Glutamatergic neuron (in vitro differentiated cells): ENCODE measurements around the gene SPAG17. TPM values are rescaled to one million over a fixed set of nuclear protein-coding genes. Genes with fewer than 3 reads are reported as not detected.

Experiments
- DNase-seq: peaks from one replicate; pipeline ENCODE4 v3.0.0; 2022
- H3K27ac Mint-ChIP-seq: one replicate; pipeline ENCODE4 v1.8.0; 2020; ENCODE audit warnings: mild to moderate bottlenecking, mixed read lengths, inconsistent platforms; ENCODE audit not compliant: unreplicated experiment
- H3K27me3 Mint-ChIP-seq: one replicate; pipeline ENCODE4 v1.8.0; 2020; ENCODE audit warnings: mild to moderate bottlenecking, moderate library complexity, mixed read lengths, inconsistent platforms; ENCODE audit not compliant: unreplicated experiment
- H3K36me3 Mint-ChIP-seq: one replicate; pipeline ENCODE4 v1.8.0; 2020; ENCODE audit warnings: mild to moderate bottlenecking, mixed read lengths, inconsistent platforms; ENCODE audit not compliant: unreplicated experiment
- H3K4me1 Mint-ChIP-seq: one replicate; pipeline ENCODE4 v1.8.0; 2020; ENCODE audit warnings: mild to moderate bottlenecking, low read depth, mixed read lengths, inconsistent platforms; ENCODE audit not compliant: unreplicated experiment
- H3K4me3 Mint-ChIP-seq: one replicate; pipeline ENCODE4 v1.8.0; 2020; ENCODE audit warnings: mild to moderate bottlenecking, mixed read lengths, inconsistent platforms; ENCODE audit not compliant: unreplicated experiment
- H3K9me3 Mint-ChIP-seq: one replicate; pipeline ENCODE4 v1.8.0; 2020; ENCODE audit warnings: mild to moderate bottlenecking, moderate library complexity, mixed read lengths, inconsistent platforms; ENCODE audit not compliant: unreplicated experiment
- CTCF ChIP-seq: fragments of 200-600 bp; sonication (generic); IDR thresholded peaks from one replicate; pipeline ENCODE4 v1.5.0; 2021; ENCODE audit not compliant: partially characterized antibody, unreplicated experiment
- total RNA-seq: library from RNA; stranded (reverse); fragmentation: NEBNext Ultra II Directional; extraction: Animal tissue kit (Norgen Biotek cat#: 25700); gene quantifications from one replicate; pipeline ENCODE4 v1.2.1, GENCODE V29; 2021; ENCODE audit not compliant: unreplicated experiment

Gene SPAG17
- total RNA-seq, 1 donor from 2014 or later: not detected

GRCh38 chr1:118190561-118190960, 5.5 kb upstream of the SPAG17 start:
- Mint-ChIP-seq H3K27ac (no peak overlapping the region), H3K9me3 (peaks cover 2% of the 10 kb centered on the region), H3K27me3 (no peaks in the 10 kb centered on the region), H3K4me3 (no peak overlapping the region), H3K4me1 (peaks cover 1% of the 10 kb centered on the region), H3K36me3 (no peaks in the 10 kb centered on the region)
- no peak for DNase-seq
- TF ChIP-seq CTCF: no peak

GRCh38 chr1:118189564-118189963, 4.5 kb upstream of the SPAG17 start:
- Mint-ChIP-seq H3K9me3 (peaks cover 2% of the 10 kb centered on the region), H3K27ac (no peak overlapping the region), H3K4me3 (no peak overlapping the region), H3K4me1 (peaks cover 4% of the 10 kb centered on the region), H3K27me3 (no peaks in the 10 kb centered on the region), H3K36me3 (no peaks in the 10 kb centered on the region)
- DNase-seq: no peak
- TF ChIP-seq CTCF: no peak

- no peak for TF ChIP-seq CTCF
- H3K4me3 Mint-ChIP-seq: no peak overlapping the region
- no peaks in the 10 kb centered on the region for H3K36me3 Mint-ChIP-seq
- H3K4me1 Mint-ChIP-seq: peaks cover 4% of the 10 kb centered on the region
- DNase-seq: no peak
- no peaks in the 10 kb centered on the region for H3K27me3 Mint-ChIP-seq
- peaks cover 2% of the 10 kb centered on the region for H3K9me3 Mint-ChIP-seq
- no peak overlapping the region for H3K27ac Mint-ChIP-seq
These were observed 3.4 kb upstream of the SPAG17 start for GRCh38 chr1:118188411-118188810.

DNA sequence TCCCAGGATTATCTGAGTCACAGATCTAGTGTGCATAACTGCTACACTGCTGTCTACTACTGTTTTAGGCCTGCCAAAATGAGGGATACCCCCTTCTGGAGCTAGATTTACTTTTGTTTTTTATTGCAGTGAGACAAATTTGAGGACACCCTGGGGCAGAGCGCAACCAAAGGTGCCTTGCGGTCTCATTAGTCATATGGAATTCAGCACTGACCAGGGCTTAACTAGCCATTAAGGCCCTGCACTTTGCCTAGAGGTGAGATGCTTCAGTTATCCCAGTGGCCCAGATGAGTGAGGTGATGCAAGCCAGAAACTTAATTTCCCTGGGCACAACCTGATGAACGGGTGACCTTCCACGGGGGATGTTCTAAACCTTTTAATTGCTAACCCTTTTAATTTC, 998 bp upstream of the SPAG17 start:
- no peak for TF ChIP-seq CTCF
- Mint-ChIP-seq H3K4me1 (peaks cover 4% of the 10 kb centered on the region), H3K27me3 (no peaks in the 10 kb centered on the region), H3K27ac (no peak overlapping the region), H3K9me3 (no peaks in the 10 kb centered on the region), H3K36me3 (no peaks in the 10 kb centered on the region), H3K4me3 (peak overlapping the region; percentile 88)
- DNase-seq: no peak

DNA sequence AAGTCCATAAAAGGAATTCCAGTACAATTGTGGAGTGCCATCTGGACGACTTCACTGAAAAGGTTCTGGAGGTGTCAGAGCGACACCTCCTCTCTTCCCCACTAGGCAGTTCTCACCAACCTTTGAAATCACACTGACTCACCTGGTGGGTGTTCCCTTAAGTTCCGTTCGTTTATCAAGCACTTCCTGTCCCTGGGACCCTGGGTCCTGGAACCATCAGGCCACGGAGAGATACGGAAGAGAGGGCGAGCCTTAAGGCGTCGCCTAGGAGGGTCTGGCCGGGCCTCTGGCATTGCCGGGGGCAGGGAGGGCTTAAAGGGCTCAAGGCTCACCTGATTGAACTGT, 317 bp downstream of the SPAG17 start:
- Mint-ChIP-seq H3K27me3 (no peaks in the 10 kb centered on the region), H3K4me3 (peak overlapping the region; percentile 88), H3K9me3 (no peaks in the 10 kb centered on the region), H3K4me1 (peaks cover 4% of the 10 kb centered on the region), H3K36me3 (no peaks in the 10 kb centered on the region), H3K27ac (no peak overlapping the region)
- no peak for DNase-seq
- no peak for TF ChIP-seq CTCF
